GM12878 (cell line): ENCODE measurements around the gene TMEM39B. TPM values are rescaled to one million over a fixed set of nuclear protein-coding genes. Genes with fewer than 3 reads are reported as not detected.

Source experiments
- ATAC-seq: fragments of 200-7000 bp; cut with Tn5 transposase; 3 replicates; pipeline ENCODE4 v1.9.1; 2020; ENCODE audit warnings: mild to moderate bottlenecking, moderate library complexity
- BruUV-seq: library from RNA; stranded (reverse); fragments of 400-500 nt; replicated peaks from 2 replicates; lab custom pipeline; 2021; lab: Mats Ljungman, UMichigan
- CTCF ChIA-PET: fragments of 300-600 bp; sonication (Branson Sonifier 250); formaldehyde crosslinking; extraction: SDS; loops from one replicate; lab custom pipeline; 2021; ENCODE audit warnings: inconsistent platforms; lab: Yijun Ruan, JAX
- POLR2A ChIA-PET: fragments of 350-600 bp; formaldehyde crosslinking; extraction: SDS; loops from one replicate; lab custom pipeline; 2021; ENCODE audit warnings: inconsistent platforms; lab: Charles Lee
- RAD21 ChIA-PET: fragments of 300-600 bp; sonication (Branson Sonifier 250); formaldehyde crosslinking; loops from one replicate; lab custom pipeline; 2023; ENCODE audit warnings: antibody characterized with exemption; ENCODE audit not compliant: unreplicated experiment; lab: Charles Lee
- SMC1A ChIA-PET: fragments of 300-600 bp; sonication (Branson Sonifier 250); formaldehyde crosslinking; loops from one replicate; lab custom pipeline; 2023; ENCODE audit not compliant: unreplicated experiment, uncharacterized antibody; lab: Charles Lee
- DNase-seq: peaks from one replicate; pipeline ENCODE4 v3.0.0-alpha.2; 2011; ENCODE audit warnings: low read depth, low spot score
- FAIRE-seq: peaks from 3 replicates; lab custom pipeline; 2011; peaks lifted over from hg19 to GRCh38; lab: Jason Lieb, UNC
- H2AFZ ChIP-seq: 2 replicates; pipeline ENCODE4 v1.6.0; 2011; ENCODE audit warnings: low read depth, low read length, control low read depth; ENCODE audit not compliant: control insufficient read depth
- H3K27ac ChIP-seq: 2 replicates; pipeline ENCODE4 v1.5.1; 2011; ENCODE audit warnings: control low read depth; ENCODE audit not compliant: control insufficient read depth, insufficient read depth
- H3K27me3 ChIP-seq, 2 experiments: replicated peaks in 1 of 2; 2 replicates each; pipeline versions ENCODE4 v1.6.0 to v1.6.1; 2011; ENCODE audit warnings: low read length in 1 of 2; ENCODE audit not compliant: control insufficient read depth in 2 of 2, insufficient read depth in 2 of 2
- H3K36me3 ChIP-seq, 2 experiments: 2 replicates each; pipeline ENCODE4 v1.5.1; 2011; ENCODE audit warnings: low read length in 1 of 2; ENCODE audit not compliant: control insufficient read depth in 2 of 2, insufficient read depth in 2 of 2
- H3K4me1 ChIP-seq: 2 replicates; pipeline ENCODE4 v1.6.1; 2011; ENCODE audit warnings: mild to moderate bottlenecking, low read length, moderate library complexity, mixed read lengths; ENCODE audit not compliant: control insufficient read depth, insufficient read depth
- H3K4me2 ChIP-seq: 2 replicates; pipeline ENCODE4 v1.6.0; 2011; ENCODE audit warnings: control low read depth; ENCODE audit not compliant: control insufficient read depth, insufficient read depth
- H3K4me3 ChIP-seq: fragments of 200-600 bp; sonication (generic); 2 replicates; pipeline ENCODE4 v1.5.1; 2016
- H3K79me2 ChIP-seq: 2 replicates; pipeline ENCODE4 v1.6.0; 2011; ENCODE audit warnings: low read length; ENCODE audit not compliant: control insufficient read depth, insufficient read depth
- H3K9ac ChIP-seq: 2 replicates; pipeline ENCODE4 v1.8.0; 2011; ENCODE audit warnings: low read length, control low read depth, mixed read lengths; ENCODE audit not compliant: control insufficient read depth, insufficient read depth
- H3K9me3 ChIP-seq: replicated peaks from 3 replicates; pipeline ENCODE4 v1.5.1; 2011; ENCODE audit warnings: mild to moderate bottlenecking, low read length; ENCODE audit not compliant: control insufficient read depth, insufficient read depth
- H4K20me1 ChIP-seq: 2 replicates; pipeline ENCODE4 v1.6.0; 2011; ENCODE audit not compliant: control insufficient read depth, insufficient read depth
- BMI1 ChIP-seq: fragments of 450-650 bp; IDR thresholded peaks from 2 replicates; pipeline ENCODE4 v1.6.1; 2016; ENCODE audit warnings: mild to moderate bottlenecking, moderate library complexity, borderline replicate concordance
- ETV6 ChIP-seq, 2 experiments: fragments of 450-650 bp in 1 of 2; IDR thresholded peaks in 1 of 2; conservative IDR thresholded peaks in 1 of 2; 2 replicates each; pipeline ENCODE4 v1.6.1; 2014; ENCODE audit warnings: antibody characterized with exemption in 1 of 2, borderline replicate concordance in 1 of 2, low read depth in 1 of 2, mild to moderate bottlenecking in 1 of 2, moderate library complexity in 1 of 2
- MYB ChIP-seq: fragments of 150-350 bp; IDR thresholded peaks from 2 replicates; pipeline ENCODE4 v1.6.1; 2014; ENCODE audit warnings: mild to moderate bottlenecking, low read depth, low read length, borderline replicate concordance
- NR2F1 ChIP-seq: fragments of 450-650 bp; conservative IDR thresholded peaks from 2 replicates; pipeline ENCODE4 v1.6.1; 2017; ENCODE audit warnings: mild to moderate bottlenecking
- SMC3 ChIP-seq: IDR thresholded peaks from 2 replicates; pipeline ENCODE4 v1.6.1; 2011; ENCODE audit warnings: low read length, improper control_type of control experiment, borderline replicate concordance
- SPI1 ChIP-seq: IDR thresholded peaks from 2 replicates; pipeline ENCODE4 v1.6.1; 2011; ENCODE audit warnings: low read depth, mild to moderate bottlenecking, low read length, moderate library complexity, borderline replicate concordance; ENCODE audit not compliant: insufficient read depth
- SUPT20H ChIP-seq: IDR thresholded peaks from 2 replicates; pipeline ENCODE4 v1.6.1; 2011; ENCODE audit warnings: low read depth, mild to moderate bottlenecking, low read length, moderate library complexity, borderline replicate concordance; ENCODE audit not compliant: control insufficient read depth
- WGBS: methylation state at CpG from one replicate; pipeline ENCODE4 v1.1.6; 2016; ENCODE audit warnings: low lambda C conversion rate; ENCODE audit not compliant: insufficient replicate concordance, insufficient coverage; ENCODE audit errors: missing lambda C conversion rate; 5-methylcytosine and 5-hydroxymethylcytosine counted together
- in situ Hi-C: fragments of 300-500 bp; cut with MboI; formaldehyde crosslinking; loops from 9 replicates; pipeline ENCODE4 v1.14.3; 2018; ENCODE audit warnings: mixed read lengths
- intact Hi-C: fragments of 100-400 bp; cut with micrococcal nuclease; formaldehyde crosslinking; loops from one replicate; pipeline ENCODE4 v1.14.2; 2022; ENCODE audit not compliant: unreplicated experiment
- polyA plus RNA-seq, 11 experiments: library from polyadenylated mRNA; depleted of rRNA in 4 of 11; unstranded in 6 of 11; stranded (reverse) in 5 of 11; fragments of >200 nt; fragmentation: Nextera tagmentation in 4 of 11; fragmentation: Illumina TruSeq in 1 of 11; extraction: Ambion mirVana in 4 of 11; extraction: Trizol in 1 of 11; gene quantifications; 1 replicate in 1 of 11; 2 replicates in 10 of 11; pipeline versions ENCODE4 v1.2.1 to v1.2.3, GENCODE V29; 2011 to 2016; ENCODE audit warnings: inconsistent platforms in 2 of 11, missing spikeins in 2 of 11, low read depth in 1 of 11
- total RNA-seq, 4 experiments: library from RNA; depleted of rRNA in 3 of 4; stranded (reverse); fragments of >200 nt in 3 of 4; fragmentation: Illumina TruSeq in 1 of 4; extraction: Trizol in 1 of 4; gene quantifications; 2 replicates each; pipeline versions ENCODE4 v1.2.1 to v1.2.3, GENCODE V29; 2013 to 2021
- TF ChIP-seq, protein P1 (sequence below): IDR thresholded peaks from 2 replicates; pipeline ENCODE4 v1.6.1; 2012; ENCODE audit warnings: mild to moderate bottlenecking, low read depth, low read length
- TF ChIP-seq, protein P2 (sequence below): IDR thresholded peaks from 2 replicates; pipeline ENCODE4 v1.6.1; 2012; ENCODE audit warnings: low read depth, low read length, improper control_type of control experiment
- TF ChIP-seq, protein P3 (sequence below): fragments of 450-650 bp; IDR thresholded peaks from 2 replicates; pipeline ENCODE4 v1.6.1; 2016; ENCODE audit warnings: mild to moderate bottlenecking
- TF ChIP-seq, protein P4 (sequence below), 3 experiments: IDR thresholded peaks in 2 of 3; conservative IDR thresholded peaks in 1 of 3; 2 replicates each; pipeline ENCODE4 v1.5.1; 2011; ENCODE audit warnings: low read depth in 3 of 3, low read length in 3 of 3, mild to moderate bottlenecking in 3 of 3, control low read depth in 2 of 3, moderate library complexity in 2 of 3, inconsistent platforms in 1 of 3, mixed read lengths in 1 of 3; ENCODE audit not compliant: control insufficient read depth in 2 of 3, insufficient read depth in 1 of 3; ENCODE audit errors: extremely low read depth in 1 of 3

Gene TMEM39B
- total and polyA plus RNA-seq, 10 of the 15 experiments (the other 5 are each of a cell fraction or from before 2014, with no cell fraction given), result 2.3 to 27.2 (median 12.3) TPM

DNA sequence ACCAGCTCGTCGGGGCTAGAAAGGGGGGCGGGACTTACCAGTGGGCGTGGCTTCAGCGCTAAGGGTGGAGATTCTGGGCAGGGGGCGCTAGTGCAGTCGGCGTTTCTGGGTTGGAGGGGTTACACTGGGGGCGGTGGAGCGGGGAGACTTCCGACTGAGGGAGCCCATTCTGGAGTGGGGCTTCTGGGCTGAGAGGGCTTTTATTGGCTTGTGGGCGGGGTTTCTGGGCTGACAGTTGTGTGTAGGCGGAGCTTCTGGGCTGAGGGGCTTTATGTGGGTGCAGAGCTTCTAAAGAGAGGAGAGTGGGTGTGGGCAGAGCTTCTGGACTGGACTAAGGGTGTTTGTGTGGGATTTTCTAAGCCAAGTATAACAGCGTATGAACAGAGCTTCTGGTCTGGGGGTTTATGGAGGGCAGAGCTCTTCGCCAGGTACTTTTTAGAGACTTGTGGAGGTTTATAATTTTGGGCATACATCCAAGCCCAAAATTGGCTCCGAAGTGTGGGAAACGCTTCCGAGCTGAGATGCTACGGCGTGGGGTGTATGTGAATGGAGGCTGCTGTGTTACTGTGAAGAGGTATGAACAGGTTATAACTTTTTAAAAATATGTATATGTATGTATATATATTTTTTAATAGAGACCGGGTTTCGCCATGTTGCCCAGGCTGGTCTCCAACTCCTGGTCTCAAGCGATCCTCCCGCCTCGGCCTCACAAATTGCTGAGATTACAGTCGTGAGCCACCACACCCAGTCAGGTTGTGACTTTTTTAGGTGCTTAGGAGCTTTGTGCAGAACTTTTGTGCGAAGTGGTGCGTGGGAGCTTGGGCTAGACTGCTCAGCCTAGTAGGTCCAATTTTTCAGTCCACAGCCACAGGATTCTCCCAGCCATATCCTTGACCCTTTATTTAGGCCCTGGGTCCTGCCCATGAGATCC, 825 bp downstream of the TMEM39B start:
- Histone ChIP-seq H3K79me2 (peaks cover 8% of the 10 kb centered on the region), H4K20me1 (no peaks in the 10 kb centered on the region), H3K27ac (peak overlapping the region; percentile 70), H3K9me3 (no peaks in the 10 kb centered on the region), H3K27me3 (no peaks in the 10 kb centered on the region), H3K9ac (peak overlapping the region; percentile 58; the same call in 1 of the 2 replicates), H3K4me1 (peaks cover 13% of the 10 kb centered on the region), H3K4me2 (peak overlapping the region; percentile 58), H3K4me3 (peak overlapping the region; percentile 92), H3K36me3 (peaks cover 9 to 14% of the 10 kb centered on the region in 2 experiments), H2AFZ (peak overlapping the region; percentile 52)
- peak; percentile 66 for ATAC-seq
- 56% methylated on average over 23 of the region's 28 CpGs for WGBS
- SMC1A ChIA-PET, result interaction anchor here (0.6 to 3.2 kb wide), 15 partner anchors 8 to 258 kb away, joined by 3 to 17 read pairs (median 3); partner anchors contain the start of genes KPNA6, SPOCD1 and TXLNA
- TSS peak; percentile 65 for BruUV-seq
- DNase-seq, result peak; percentile 54
- CTCF ChIA-PET, result interaction anchor here (0.6 to 5.4 kb wide), 21 partner anchors 9 to 1022 kb away, joined by 3 to 56 read pairs (median 4); partner anchors contain the start of genes CCDC28B, KPNA6 and TXLNA
- POLR2A ChIA-PET, result interaction anchor here (0.6 to 5.0 kb wide), 23 partner anchors 9 to 699 kb away, joined by 3 to 58 read pairs (median 4); partner anchors contain the start of genes HDAC1, IQCC, KHDRBS1 and KPNA6
- intact Hi-C loops, result loop anchor here (5.0 kb wide), 1 partner anchor 34 kb away; the partner anchor contains the start of gene KPNA6
- RAD21 ChIA-PET, result interaction anchor here (0.6 to 2.6 kb wide), 28 partner anchors 10 to 358 kb away, joined by 3 to 29 read pairs (median 4); partner anchors contain the start of genes CCDC28B, IQCC, KHDRBS1 and KPNA6
- in situ Hi-C loops, result no loop called here
- FAIRE-seq, result no peak
- no peak for TF ChIP-seq MYB
- TF ChIP-seq, protein P1, sequence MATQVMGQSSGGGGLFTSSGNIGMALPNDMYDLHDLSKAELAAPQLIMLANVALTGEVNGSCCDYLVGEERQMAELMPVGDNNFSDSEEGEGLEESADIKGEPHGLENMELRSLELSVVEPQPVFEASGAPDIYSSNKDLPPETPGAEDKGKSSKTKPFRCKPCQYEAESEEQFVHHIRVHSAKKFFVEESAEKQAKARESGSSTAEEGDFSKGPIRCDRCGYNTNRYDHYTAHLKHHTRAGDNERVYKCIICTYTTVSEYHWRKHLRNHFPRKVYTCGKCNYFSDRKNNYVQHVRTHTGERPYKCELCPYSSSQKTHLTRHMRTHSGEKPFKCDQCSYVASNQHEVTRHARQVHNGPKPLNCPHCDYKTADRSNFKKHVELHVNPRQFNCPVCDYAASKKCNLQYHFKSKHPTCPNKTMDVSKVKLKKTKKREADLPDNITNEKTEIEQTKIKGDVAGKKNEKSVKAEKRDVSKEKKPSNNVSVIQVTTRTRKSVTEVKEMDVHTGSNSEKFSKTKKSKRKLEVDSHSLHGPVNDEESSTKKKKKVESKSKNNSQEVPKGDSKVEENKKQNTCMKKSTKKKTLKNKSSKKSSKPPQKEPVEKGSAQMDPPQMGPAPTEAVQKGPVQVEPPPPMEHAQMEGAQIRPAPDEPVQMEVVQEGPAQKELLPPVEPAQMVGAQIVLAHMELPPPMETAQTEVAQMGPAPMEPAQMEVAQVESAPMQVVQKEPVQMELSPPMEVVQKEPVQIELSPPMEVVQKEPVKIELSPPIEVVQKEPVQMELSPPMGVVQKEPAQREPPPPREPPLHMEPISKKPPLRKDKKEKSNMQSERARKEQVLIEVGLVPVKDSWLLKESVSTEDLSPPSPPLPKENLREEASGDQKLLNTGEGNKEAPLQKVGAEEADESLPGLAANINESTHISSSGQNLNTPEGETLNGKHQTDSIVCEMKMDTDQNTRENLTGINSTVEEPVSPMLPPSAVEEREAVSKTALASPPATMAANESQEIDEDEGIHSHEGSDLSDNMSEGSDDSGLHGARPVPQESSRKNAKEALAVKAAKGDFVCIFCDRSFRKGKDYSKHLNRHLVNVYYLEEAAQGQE, result no peak
- TF ChIP-seq, protein P2, sequence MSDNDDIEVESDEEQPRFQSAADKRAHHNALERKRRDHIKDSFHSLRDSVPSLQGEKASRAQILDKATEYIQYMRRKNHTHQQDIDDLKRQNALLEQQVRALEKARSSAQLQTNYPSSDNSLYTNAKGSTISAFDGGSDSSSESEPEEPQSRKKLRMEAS, result no peak
- TF ChIP-seq BMI1, result no peak
- no peak for TF ChIP-seq ETV6 (conservative IDR thresholded peaks at IDR 0.05 in 1 of 2, IDR thresholded peaks at IDR 0.05 in 1 of 2; ENCODE audit: borderline replicate concordance in 1 of 2, low read depth in 1 of 2)
- TF ChIP-seq, protein P3, sequence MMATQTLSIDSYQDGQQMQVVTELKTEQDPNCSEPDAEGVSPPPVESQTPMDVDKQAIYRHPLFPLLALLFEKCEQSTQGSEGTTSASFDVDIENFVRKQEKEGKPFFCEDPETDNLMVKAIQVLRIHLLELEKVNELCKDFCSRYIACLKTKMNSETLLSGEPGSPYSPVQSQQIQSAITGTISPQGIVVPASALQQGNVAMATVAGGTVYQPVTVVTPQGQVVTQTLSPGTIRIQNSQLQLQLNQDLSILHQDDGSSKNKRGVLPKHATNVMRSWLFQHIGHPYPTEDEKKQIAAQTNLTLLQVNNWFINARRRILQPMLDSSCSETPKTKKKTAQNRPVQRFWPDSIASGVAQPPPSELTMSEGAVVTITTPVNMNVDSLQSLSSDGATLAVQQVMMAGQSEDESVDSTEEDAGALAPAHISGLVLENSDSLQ, result peak; percentile 60; the same call in 1 of the 2 replicates
- TF ChIP-seq SMC3, result no peak
- TF ChIP-seq SUPT20H, result no peak
- TF ChIP-seq, protein P4, sequence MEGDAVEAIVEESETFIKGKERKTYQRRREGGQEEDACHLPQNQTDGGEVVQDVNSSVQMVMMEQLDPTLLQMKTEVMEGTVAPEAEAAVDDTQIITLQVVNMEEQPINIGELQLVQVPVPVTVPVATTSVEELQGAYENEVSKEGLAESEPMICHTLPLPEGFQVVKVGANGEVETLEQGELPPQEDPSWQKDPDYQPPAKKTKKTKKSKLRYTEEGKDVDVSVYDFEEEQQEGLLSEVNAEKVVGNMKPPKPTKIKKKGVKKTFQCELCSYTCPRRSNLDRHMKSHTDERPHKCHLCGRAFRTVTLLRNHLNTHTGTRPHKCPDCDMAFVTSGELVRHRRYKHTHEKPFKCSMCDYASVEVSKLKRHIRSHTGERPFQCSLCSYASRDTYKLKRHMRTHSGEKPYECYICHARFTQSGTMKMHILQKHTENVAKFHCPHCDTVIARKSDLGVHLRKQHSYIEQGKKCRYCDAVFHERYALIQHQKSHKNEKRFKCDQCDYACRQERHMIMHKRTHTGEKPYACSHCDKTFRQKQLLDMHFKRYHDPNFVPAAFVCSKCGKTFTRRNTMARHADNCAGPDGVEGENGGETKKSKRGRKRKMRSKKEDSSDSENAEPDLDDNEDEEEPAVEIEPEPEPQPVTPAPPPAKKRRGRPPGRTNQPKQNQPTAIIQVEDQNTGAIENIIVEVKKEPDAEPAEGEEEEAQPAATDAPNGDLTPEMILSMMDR (IDR thresholded peaks at IDR 0.05 in 2 of 3, conservative IDR thresholded peaks at IDR 0.05 in 1 of 3; ENCODE audit: control insufficient read depth in 2 of 3, extremely low read depth in 1 of 3, insufficient read depth in 1 of 3, low read depth in 3 of 3, low read length in 3 of 3), result peak in 2 of 3 experiments; percentile 21 to 26; a peak in 1 of 6 replicates
- no peak for TF ChIP-seq SPI1
- TF ChIP-seq NR2F1, result no peak
